SK-N-SH (cell line): Measurements from ENCODE around the gene DOK3. TPM values are rescaled to one million over a fixed set of nuclear protein-coding genes. Genes with fewer than 3 reads are reported as not detected.

Experiments used
- CTCF ChIA-PET: fragments of 300-600, 350-600 bp; formaldehyde crosslinking; extraction: SDS; loops from one replicate; lab custom pipeline; 2021; lab: Yijun Ruan, JAX
- POLR2A ChIA-PET: fragments of 350-600 bp; sonication (Branson Sonifier 250); formaldehyde crosslinking; extraction: SDS; loops from one replicate; lab custom pipeline; 2020; ENCODE audit warnings: antibody characterized with exemption, inconsistent platforms; lab: Yijun Ruan, JAX
- DNase-seq: peaks from one replicate; pipeline ENCODE4 v3.0.0; 2012
- H2AFZ ChIP-seq: fragments of 200-600 bp; sonication (generic); 2 replicates; pipeline ENCODE4 v1.8.1; 2016; ENCODE audit warnings: antibody characterized with exemption, mild to moderate bottlenecking, low read depth
- H3F3A ChIP-seq: fragments of 200-600 bp; sonication (generic); replicated peaks from 2 replicates; pipeline ENCODE3; 2016; ENCODE audit warnings: antibody characterized with exemption, mild to moderate bottlenecking; ENCODE audit not compliant: insufficient read depth
- H3K27ac ChIP-seq, 2 experiments: fragments of 200-500 bp in 1 of 2; fragments of 200-600 bp in 1 of 2; sonication (Bioruptor generic) in 1 of 2; sonication (generic), shearing (Covaris generic) in 1 of 2; 2 replicates each; pipeline versions ENCODE4 v1.5.1 to v1.6.1; 2014 to 2016; ENCODE audit warnings: low read depth in 2 of 2, inconsistent platforms in 1 of 2, low read length in 1 of 2, mild to moderate bottlenecking in 1 of 2, mixed read lengths in 1 of 2
- H3K27me3 ChIP-seq: fragments of 200-600 bp; sonication (generic), shearing (Covaris generic); 2 replicates; pipeline ENCODE4 v1.6.1; 2016; ENCODE audit warnings: mixed run types; ENCODE audit not compliant: insufficient read depth
- H3K36me3 ChIP-seq, 2 experiments: fragments of 200-500 bp in 1 of 2; fragments of 200-600 bp in 1 of 2; sonication (Bioruptor generic) in 1 of 2; sonication (generic) in 1 of 2; replicated peaks in 1 of 2; 2 replicates each; pipeline versions ENCODE3 to v1.5.1; 2014 to 2016; ENCODE audit warnings: low read length in 1 of 2, mild to moderate bottlenecking in 1 of 2; ENCODE audit not compliant: insufficient read depth in 2 of 2, control insufficient read depth in 1 of 2
- H3K4me1 ChIP-seq, 2 experiments: fragments of 200-500 bp in 1 of 2; fragments of 200-600 bp in 1 of 2; sonication (Bioruptor generic) in 1 of 2; sonication (generic), shearing (Covaris generic) in 1 of 2; 2 replicates each; pipeline versions ENCODE4 v1.5.1 to v1.6.1; 2014 to 2016; ENCODE audit warnings: low read depth in 1 of 2, low read length in 1 of 2, mixed run types in 1 of 2; ENCODE audit not compliant: insufficient read depth in 2 of 2, control insufficient read depth in 1 of 2
- H3K4me2 ChIP-seq: fragments of 200-600 bp; sonication (generic), shearing (Covaris generic); 2 replicates; pipeline ENCODE4 v1.6.1; 2017; ENCODE audit warnings: mixed run types
- H3K4me3 ChIP-seq, 2 experiments: fragments of 200-500 bp in 1 of 2; fragments of 200-600 bp in 1 of 2; sonication (Bioruptor generic) in 1 of 2; sonication (generic), shearing (Covaris generic) in 1 of 2; 2 replicates each; pipeline versions ENCODE4 v1.5.1 to v1.8.1; 2014 to 2016; ENCODE audit warnings: low read depth in 2 of 2, inconsistent platforms in 1 of 2, low read length in 1 of 2, mild to moderate bottlenecking in 1 of 2, mixed read lengths in 1 of 2, moderate library complexity in 1 of 2
- H3K79me2 ChIP-seq: fragments of 200-600 bp; sonication (generic); 2 replicates; pipeline ENCODE4 v1.8.1; 2017; ENCODE audit warnings: mild to moderate bottlenecking; ENCODE audit not compliant: insufficient read depth
- H3K9ac ChIP-seq: fragments of 200-600 bp; sonication (generic); 2 replicates; pipeline ENCODE4 v1.6.1; 2017; ENCODE audit warnings: mixed run types
- H3K9me2 ChIP-seq: fragments of 200-600 bp; sonication (generic); 2 replicates; pipeline ENCODE4 v1.6.1; 2017; ENCODE audit warnings: mixed run types
- H3K9me3 ChIP-seq: fragments of 200-600 bp; sonication (generic); 2 replicates; pipeline ENCODE4 v1.6.1; 2017; ENCODE audit warnings: mixed run types, mild to moderate bottlenecking, moderate library complexity
- H4K20me1 ChIP-seq: fragments of 200-600 bp; sonication (generic); 2 replicates; pipeline ENCODE4 v1.6.1; 2017; ENCODE audit warnings: mild to moderate bottlenecking, mixed run types; ENCODE audit not compliant: insufficient read depth
- CHD2 ChIP-seq: fragments of 150-350 bp; IDR thresholded peaks from 2 replicates; pipeline ENCODE4 v1.6.1; 2018; ENCODE audit warnings: low read length; ENCODE audit not compliant: partially characterized antibody
- CTCF ChIP-seq: fragments of 200-600 bp; sonication (generic); IDR thresholded peaks from 2 replicates; pipeline ENCODE4 v1.6.1; 2017; ENCODE audit warnings: antibody characterized with exemption, mild to moderate bottlenecking, moderate library complexity
- ELF1 ChIP-seq: IDR thresholded peaks from 2 replicates; pipeline ENCODE4 v1.4.0; 2012
- EP300 ChIP-seq, 2 experiments: IDR thresholded peaks; 2 replicates each; pipeline versions ENCODE4 v1.4.0 to v1.6.1; 2012; ENCODE audit warnings: borderline replicate concordance in 1 of 2, low read depth in 1 of 2, low read length in 1 of 2
- EZH2phosphoT487 ChIP-seq: fragments of 200-600 bp; sonication (generic); IDR thresholded peaks from 2 replicates; pipeline ENCODE4 v1.6.1; 2017; ENCODE audit warnings: low read depth, mixed run types, mild to moderate bottlenecking, antibody characterized with exemption, moderate library complexity, borderline replicate concordance
- FOSL2 ChIP-seq: IDR thresholded peaks from 2 replicates; pipeline ENCODE4 v1.4.0; 2012; ENCODE audit warnings: low read depth, mild to moderate bottlenecking, moderate library complexity, borderline replicate concordance
- FOXJ3 ChIP-seq: sonication (generic); formaldehyde crosslinking; IDR thresholded peaks from 2 replicates; pipeline ENCODE4 v1.5.1; 2020; ENCODE audit warnings: mild to moderate bottlenecking, missing genetic modification reagents
- FOXM1 ChIP-seq: IDR thresholded peaks from 2 replicates; pipeline ENCODE4 v1.4.0; 2012; ENCODE audit warnings: low read depth, mild to moderate bottlenecking
- GABPA ChIP-seq: IDR thresholded peaks from 2 replicates; pipeline ENCODE4 v1.4.0; 2012; ENCODE audit warnings: low read depth, mild to moderate bottlenecking
- IRF3 ChIP-seq: fragments of 150-350 bp; IDR thresholded peaks from 2 replicates; pipeline ENCODE4 v1.6.1; 2016; ENCODE audit warnings: mild to moderate bottlenecking, low read depth, low read length
- JUND ChIP-seq: IDR thresholded peaks from 2 replicates; pipeline ENCODE4 v1.4.0; 2012
- MAX ChIP-seq: IDR thresholded peaks from 2 replicates; pipeline ENCODE4 v1.4.0; 2012; ENCODE audit warnings: low read depth
- MEF2A ChIP-seq: IDR thresholded peaks from 2 replicates; pipeline ENCODE4 v1.4.0; 2012; ENCODE audit warnings: low read depth, borderline replicate concordance
- MXI1 ChIP-seq: IDR thresholded peaks from 2 replicates; pipeline ENCODE4 v1.6.1; 2012; ENCODE audit warnings: mild to moderate bottlenecking, low read depth, low read length, improper control_type of control experiment
- PBX3 ChIP-seq: IDR thresholded peaks from 2 replicates; pipeline ENCODE4; 2012
- RAD21 ChIP-seq: IDR thresholded peaks from 2 replicates; pipeline ENCODE4 v1.6.1; 2012; ENCODE audit warnings: mild to moderate bottlenecking, low read length
- RCOR1 ChIP-seq: fragments of 150-350 bp; IDR thresholded peaks from 2 replicates; pipeline ENCODE4 v1.6.1; 2017; ENCODE audit warnings: antibody characterized with exemption, low read length
- RXRA ChIP-seq: IDR thresholded peaks from 2 replicates; pipeline ENCODE4 v1.4.0; 2012; ENCODE audit warnings: low read depth, mild to moderate bottlenecking, borderline replicate concordance
- TEAD4 ChIP-seq: IDR thresholded peaks from 2 replicates; pipeline ENCODE4 v1.4.0; 2012; ENCODE audit warnings: mild to moderate bottlenecking, borderline replicate concordance; ENCODE audit not compliant: insufficient read depth
- USF2 ChIP-seq: fragments of 150-350 bp; IDR thresholded peaks from 2 replicates; pipeline ENCODE4 v1.6.1; 2017; ENCODE audit warnings: antibody characterized with exemption, low read length, low read depth, borderline replicate concordance
- YY1 ChIP-seq: IDR thresholded peaks from 2 replicates; pipeline ENCODE4 v1.4.0; 2012; ENCODE audit warnings: low read depth, mild to moderate bottlenecking
- WGBS: methylation state at CpG from one replicate; pipeline ENCODE4 v1.1.6; 2017; ENCODE audit warnings: low lambda C conversion rate; 5-methylcytosine and 5-hydroxymethylcytosine counted together
- polyA plus RNA-seq, 3 experiments: library from polyadenylated mRNA; depleted of rRNA; stranded (reverse); fragments of >200 nt; gene quantifications; 2 replicates each; pipeline ENCODE4 v1.2.3, GENCODE V29; 2012

The DOK3 gene
- polyA plus RNA-seq, 1 of the 3 experiments (the other 2 are of a cell fraction) = 2.2 TPM

- ChIA-PET POLR2A (interaction anchor here (1.0 kb wide), 1 partner anchor 8 kb away, joined by 4 read pairs; no protein-coding TSS in a partner anchor), CTCF (interaction anchor here (1.2 to 8.8 kb wide), 3 partner anchors 13 to 60 kb away, joined by 3 to 80 read pairs (median 9); no protein-coding TSS in a partner anchor)
- no peak overlapping the region for H3K9ac ChIP-seq
- no peaks in the 10 kb centered on the region for H3K9me2 ChIP-seq
- no peaks in the 10 kb centered on the region for H3K9me3 ChIP-seq
- H3K36me3 ChIP-seq = peaks cover 23 to 60% of the 10 kb centered on the region in 2 experiments
- no peak for TF ChIP-seq JUND
- TF ChIP-seq RAD21 = no peak
- no peak for TF ChIP-seq FOSL2
- TF ChIP-seq TEAD4 = no peak
- no peak for TF ChIP-seq EP300 (IDR thresholded peaks at IDR 0.05; ENCODE audit: borderline replicate concordance in 1 of 2, low read depth in 1 of 2, low read length in 1 of 2)
- TF ChIP-seq MXI1 = no peak
- TF ChIP-seq USF2 = no peak
- TF ChIP-seq YY1 = no peak
- TF ChIP-seq EZH2phosphoT487 = no peak
- TF ChIP-seq FOXM1 = no peak
- no peak for TF ChIP-seq FOXJ3
- no peak for TF ChIP-seq CTCF
- no peak overlapping the region for H3K4me2 ChIP-seq
- peaks cover 32% of the 10 kb centered on the region for H3K79me2 ChIP-seq
- H4K20me1 ChIP-seq = no peaks in the 10 kb centered on the region
- no peak overlapping the region for H2AFZ ChIP-seq
- 100% methylated on average over 2 of the region's 11 CpGs for WGBS
- peaks cover 6 to 15% of the 10 kb centered on the region in 2 experiments; a peak in 2 of 4 replicates for H3K4me1 ChIP-seq
- H3K4me3 ChIP-seq = no peak overlapping the region
- no peak overlapping the region for H3K27ac ChIP-seq
- DNase-seq = no peak
- H3F3A ChIP-seq = peaks cover 7% of the 10 kb centered on the region
- H3K27me3 ChIP-seq = no peaks in the 10 kb centered on the region
These were observed 4.9 kb upstream of the DOK3 start for GRCh38 chr5:177514541-177514940.

GRCh38 chr5:177513500-177513899 is 3.9 kb upstream of the DOK3 start:
- Histone ChIP-seq H3K9me3 (no peaks in the 10 kb centered on the region), H3K27ac (no peak overlapping the region), H3K79me2 (peaks cover 25% of the 10 kb centered on the region), H3K4me3 (no peak overlapping the region), H2AFZ (no peak overlapping the region), H3K27me3 (no peaks in the 10 kb centered on the region), H3K36me3 (peaks cover 20 to 55% of the 10 kb centered on the region in 2 experiments), H3K9me2 (no peaks in the 10 kb centered on the region), H3F3A (peaks cover 3% of the 10 kb centered on the region), H3K9ac (no peak overlapping the region), H3K4me1 (peaks cover 6 to 10% of the 10 kb centered on the region in 2 experiments; a peak in 2 of 4 replicates), H4K20me1 (no peaks in the 10 kb centered on the region), H3K4me2 (no peak overlapping the region)
- POLR2A ChIA-PET = no interaction called here
- CTCF ChIA-PET = interaction anchor here (8.8 kb wide), 1 partner anchor 12 kb away, joined by 80 read pairs; no protein-coding TSS in a partner anchor
- no peak for DNase-seq
- 92% methylated on average over 9 of the region's 15 CpGs for WGBS
- TF ChIP-seq USF2 = no peak
- TF ChIP-seq IRF3 = no peak
- no peak for TF ChIP-seq CHD2
- no peak for TF ChIP-seq GABPA
- no peak for TF ChIP-seq RXRA
- no peak for TF ChIP-seq YY1
- TF ChIP-seq PBX3 = no peak
- TF ChIP-seq FOXM1 = no peak
- no peak for TF ChIP-seq FOSL2
- TF ChIP-seq MEF2A = no peak
- TF ChIP-seq MAX = no peak
- TF ChIP-seq EP300 (IDR thresholded peaks at IDR 0.05; ENCODE audit: borderline replicate concordance in 1 of 2, low read depth in 1 of 2, low read length in 1 of 2) = no peak
- no peak for TF ChIP-seq RCOR1
- no peak for TF ChIP-seq ELF1
